GM12873 (cell line): Measurements from ENCODE around the gene SEMA3C.

Experiments
- CTCF ChIP-seq: IDR thresholded peaks from 2 replicates; pipeline ENCODE4 v1.5.1; 2012; ENCODE audit warnings: low read depth, mild to moderate bottlenecking, moderate library complexity, low read length, control low read depth; ENCODE audit not compliant: insufficient read depth; ENCODE audit errors: missing control alignments

SEMA3C gene

GRCh38 chr7:80816806-80817205 lies 102.0 kb downstream of the SEMA3C start:
- TF ChIP-seq CTCF = no peak

DNA sequence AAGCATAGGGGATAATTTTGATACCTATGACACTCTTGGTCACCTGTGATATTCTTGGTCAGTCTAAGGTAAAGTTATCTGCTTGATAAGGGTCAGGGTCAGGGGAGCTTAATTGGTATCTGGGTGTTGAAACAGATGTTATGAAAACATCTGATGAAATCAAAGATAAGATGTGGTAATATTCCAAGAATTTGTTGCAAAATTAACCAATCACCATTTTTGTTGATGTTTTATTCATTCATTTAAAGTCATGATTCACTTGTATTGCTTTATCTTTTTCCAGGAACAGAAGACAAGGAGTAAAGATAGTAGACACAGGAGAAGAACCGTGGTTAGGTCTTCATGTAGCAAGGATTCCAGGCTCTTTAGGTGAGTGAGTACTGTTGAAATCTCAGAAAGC lies 103.1 kb downstream of the SEMA3C start:
- no peak for TF ChIP-seq CTCF

- TF ChIP-seq CTCF = no peak
Measured at GRCh38 chr7:80809545-80809944, 109.3 kb downstream of the SEMA3C start.

DNA sequence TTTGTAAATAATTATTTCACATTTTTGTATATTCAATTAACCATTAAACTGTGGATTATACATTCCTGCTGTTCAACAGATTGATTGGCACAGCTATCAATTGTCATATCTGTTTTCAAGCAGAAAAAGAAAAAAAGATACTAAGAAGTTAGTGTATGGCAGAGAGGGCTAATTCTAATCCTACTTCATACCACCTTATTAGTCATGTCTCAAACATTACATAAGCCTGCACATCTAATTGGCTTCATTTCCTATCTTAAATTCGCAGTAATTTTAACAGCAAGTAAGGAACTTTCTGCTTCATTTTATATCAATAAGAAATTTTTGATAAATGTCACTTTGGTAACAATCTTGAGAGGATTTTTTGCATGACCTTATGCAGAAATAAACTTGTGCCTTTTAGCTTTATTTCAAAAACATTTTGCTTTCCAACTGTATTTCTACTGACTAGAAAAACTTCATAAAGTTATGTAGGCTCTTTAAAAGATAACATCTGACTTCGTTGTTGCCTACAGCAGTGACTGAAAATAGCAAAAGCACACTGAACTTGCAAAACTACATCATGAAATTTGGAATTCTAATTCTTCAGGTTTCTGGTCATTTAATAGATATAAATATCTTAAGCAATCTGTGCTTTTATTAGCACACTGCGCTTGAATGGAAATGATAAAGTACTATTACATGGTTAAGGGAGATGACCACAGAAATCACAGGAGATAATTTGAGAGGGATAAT lies 111.5 kb downstream of the SEMA3C start:
- TF ChIP-seq CTCF = no peak

DNA sequence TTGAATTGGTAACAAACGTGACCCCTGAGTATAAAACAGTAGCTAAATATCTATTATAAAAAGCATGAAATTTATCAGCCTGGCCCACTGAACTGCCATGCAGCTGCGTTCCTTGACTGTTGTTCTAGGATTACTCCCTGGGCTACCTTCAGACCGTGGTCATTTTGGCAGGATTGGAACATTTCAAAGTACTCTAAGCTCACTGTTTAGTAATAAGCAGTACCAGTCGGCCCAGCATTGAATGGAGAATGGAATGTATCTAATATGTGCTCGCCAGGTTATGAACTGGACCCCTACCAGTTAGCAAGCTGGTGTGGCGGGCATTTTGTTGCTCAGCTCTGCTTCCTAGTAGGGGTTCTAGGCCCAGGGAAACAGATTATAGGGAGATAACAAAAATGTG lies 112.2 kb downstream of the SEMA3C start:
- TF ChIP-seq CTCF = no peak

DNA sequence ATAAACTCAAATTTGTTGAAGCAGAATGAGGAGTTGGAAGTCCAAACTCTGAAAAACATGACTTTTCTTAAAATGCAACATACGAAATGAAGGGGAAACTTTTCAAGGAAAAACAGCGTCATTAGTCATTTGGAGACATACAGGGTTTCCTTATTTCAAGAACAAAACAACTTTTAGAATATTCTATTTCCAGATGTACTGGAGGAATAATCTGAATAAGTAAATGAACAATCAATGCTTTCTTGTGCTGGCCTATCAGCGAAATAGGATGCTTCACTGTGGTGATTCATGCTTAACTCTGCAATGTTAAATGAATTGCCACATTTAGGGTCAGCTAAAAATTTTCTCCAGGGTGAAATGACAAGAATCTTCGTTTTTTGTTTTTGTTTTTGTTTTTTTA lies 114.3 kb downstream of the SEMA3C start:
- TF ChIP-seq CTCF = no peak

GRCh38 chr7:80802527-80802926 lies 116.3 kb downstream of the SEMA3C start:
- TF ChIP-seq CTCF = no peak
